ENCODE data around the gene NUP205. TPM values are rescaled to one million over a fixed set of nuclear protein-coding genes. Genes with fewer than 3 reads are reported as not detected.

NUP205 gene
- polyA plus RNA-seq, 1 donor from 2014 or later = 32.3 TPM

DNA sequence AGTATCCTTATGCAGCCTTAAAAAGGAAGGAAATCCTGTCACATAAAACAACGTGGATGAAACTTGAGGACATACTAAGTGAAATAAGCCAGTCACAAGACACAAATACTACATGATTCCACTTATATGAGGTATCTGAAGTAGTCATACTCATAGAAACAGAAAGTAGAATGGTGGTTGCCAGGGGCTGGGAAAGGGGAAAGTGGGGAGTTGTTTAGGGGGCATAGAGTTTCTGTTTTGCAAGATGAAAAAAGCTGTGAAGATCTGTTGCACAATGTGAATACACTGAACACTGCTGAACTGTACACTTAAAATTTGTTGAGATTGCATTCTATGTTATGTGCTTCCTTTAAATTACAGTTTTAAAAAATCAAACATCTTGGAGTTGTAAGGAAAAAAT lies 2.9 kb downstream of the NUP205 start:
- Histone ChIP-seq H3K4me3 (ENCODE audit: low read length) (no peak overlapping the region), H3K27ac (ENCODE audit: low read length) (no peak overlapping the region), H3K9me2 (ENCODE audit: insufficient read depth, low read length) (no peaks in the 10 kb centered on the region), H3K79me2 (replicated peaks; ENCODE audit: insufficient read depth, low read length) (peaks cover 48% of the 10 kb centered on the region), H3F3A (ENCODE audit: insufficient read depth, low read length, poor library complexity, severe bottlenecking) (peaks cover 9% of the 10 kb centered on the region), H2AFZ (ENCODE audit: low read depth, low read length) (no peak overlapping the region), H3K36me3 (ENCODE audit: insufficient read depth, low read length) (no peaks in the 10 kb centered on the region), H3K9me3 (ENCODE audit: low read length) (no peaks in the 10 kb centered on the region), H3K27me3 (ENCODE audit: insufficient read depth, low read depth, low read length) (no peaks in the 10 kb centered on the region), H4K20me1 (ENCODE audit: insufficient read depth) (no peaks in the 10 kb centered on the region), H3K9ac (ENCODE audit: low read length) (no peak overlapping the region), H3K4me2 (ENCODE audit: low read length) (no peak overlapping the region)
- TF ChIP-seq POLR2AphosphoS5 (IDR thresholded peaks at IDR 0.05) (no peak), TAF1 (IDR thresholded peaks at IDR 0.05; ENCODE audit: low read depth) (no peak), EP300 (conservative IDR thresholded peaks at IDR 0.05; ENCODE audit: poor library complexity, severe bottlenecking) (no peak), RAD21 (conservative IDR thresholded peaks at IDR 0.05) (no peak), SMC3 (conservative IDR thresholded peaks at IDR 0.05; ENCODE audit: poor library complexity) (no peak), MXI1 (conservative IDR thresholded peaks at IDR 0.05; ENCODE audit: poor library complexity, severe bottlenecking) (no peak)
- TF ChIP-seq, protein P1, sequence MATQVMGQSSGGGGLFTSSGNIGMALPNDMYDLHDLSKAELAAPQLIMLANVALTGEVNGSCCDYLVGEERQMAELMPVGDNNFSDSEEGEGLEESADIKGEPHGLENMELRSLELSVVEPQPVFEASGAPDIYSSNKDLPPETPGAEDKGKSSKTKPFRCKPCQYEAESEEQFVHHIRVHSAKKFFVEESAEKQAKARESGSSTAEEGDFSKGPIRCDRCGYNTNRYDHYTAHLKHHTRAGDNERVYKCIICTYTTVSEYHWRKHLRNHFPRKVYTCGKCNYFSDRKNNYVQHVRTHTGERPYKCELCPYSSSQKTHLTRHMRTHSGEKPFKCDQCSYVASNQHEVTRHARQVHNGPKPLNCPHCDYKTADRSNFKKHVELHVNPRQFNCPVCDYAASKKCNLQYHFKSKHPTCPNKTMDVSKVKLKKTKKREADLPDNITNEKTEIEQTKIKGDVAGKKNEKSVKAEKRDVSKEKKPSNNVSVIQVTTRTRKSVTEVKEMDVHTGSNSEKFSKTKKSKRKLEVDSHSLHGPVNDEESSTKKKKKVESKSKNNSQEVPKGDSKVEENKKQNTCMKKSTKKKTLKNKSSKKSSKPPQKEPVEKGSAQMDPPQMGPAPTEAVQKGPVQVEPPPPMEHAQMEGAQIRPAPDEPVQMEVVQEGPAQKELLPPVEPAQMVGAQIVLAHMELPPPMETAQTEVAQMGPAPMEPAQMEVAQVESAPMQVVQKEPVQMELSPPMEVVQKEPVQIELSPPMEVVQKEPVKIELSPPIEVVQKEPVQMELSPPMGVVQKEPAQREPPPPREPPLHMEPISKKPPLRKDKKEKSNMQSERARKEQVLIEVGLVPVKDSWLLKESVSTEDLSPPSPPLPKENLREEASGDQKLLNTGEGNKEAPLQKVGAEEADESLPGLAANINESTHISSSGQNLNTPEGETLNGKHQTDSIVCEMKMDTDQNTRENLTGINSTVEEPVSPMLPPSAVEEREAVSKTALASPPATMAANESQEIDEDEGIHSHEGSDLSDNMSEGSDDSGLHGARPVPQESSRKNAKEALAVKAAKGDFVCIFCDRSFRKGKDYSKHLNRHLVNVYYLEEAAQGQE (IDR thresholded peaks at IDR 0.05; ENCODE audit: borderline replicate concordance) = no peak
- TF ChIP-seq, protein P2, sequence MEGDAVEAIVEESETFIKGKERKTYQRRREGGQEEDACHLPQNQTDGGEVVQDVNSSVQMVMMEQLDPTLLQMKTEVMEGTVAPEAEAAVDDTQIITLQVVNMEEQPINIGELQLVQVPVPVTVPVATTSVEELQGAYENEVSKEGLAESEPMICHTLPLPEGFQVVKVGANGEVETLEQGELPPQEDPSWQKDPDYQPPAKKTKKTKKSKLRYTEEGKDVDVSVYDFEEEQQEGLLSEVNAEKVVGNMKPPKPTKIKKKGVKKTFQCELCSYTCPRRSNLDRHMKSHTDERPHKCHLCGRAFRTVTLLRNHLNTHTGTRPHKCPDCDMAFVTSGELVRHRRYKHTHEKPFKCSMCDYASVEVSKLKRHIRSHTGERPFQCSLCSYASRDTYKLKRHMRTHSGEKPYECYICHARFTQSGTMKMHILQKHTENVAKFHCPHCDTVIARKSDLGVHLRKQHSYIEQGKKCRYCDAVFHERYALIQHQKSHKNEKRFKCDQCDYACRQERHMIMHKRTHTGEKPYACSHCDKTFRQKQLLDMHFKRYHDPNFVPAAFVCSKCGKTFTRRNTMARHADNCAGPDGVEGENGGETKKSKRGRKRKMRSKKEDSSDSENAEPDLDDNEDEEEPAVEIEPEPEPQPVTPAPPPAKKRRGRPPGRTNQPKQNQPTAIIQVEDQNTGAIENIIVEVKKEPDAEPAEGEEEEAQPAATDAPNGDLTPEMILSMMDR (IDR thresholded peaks at IDR 0.05; ENCODE audit: poor library complexity, severe bottlenecking) = no peak

DNA sequence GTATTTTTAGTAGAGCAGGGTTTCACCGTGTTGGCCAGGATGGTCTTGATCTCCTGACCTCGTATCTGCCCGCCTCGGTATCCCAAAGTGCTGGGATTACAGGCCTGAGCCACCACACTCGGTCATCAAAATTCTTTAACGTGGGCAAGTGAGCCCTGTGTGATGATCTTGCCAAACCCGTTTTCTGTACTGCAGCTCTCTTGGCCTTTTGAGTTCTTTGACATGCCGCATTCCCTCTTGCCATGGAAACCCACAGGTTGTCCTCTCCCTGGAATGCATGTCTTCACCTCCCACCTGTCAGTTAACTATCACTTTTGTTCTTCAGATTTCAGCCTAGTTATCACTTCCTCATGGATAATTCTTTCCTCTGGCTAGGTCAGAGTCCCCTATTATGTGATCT lies 5.0 kb downstream of the NUP205 start:
- no peaks in the 10 kb centered on the region for H3K36me3 ChIP-seq (ENCODE audit: insufficient read depth, low read length)
- peaks cover 58% of the 10 kb centered on the region for H3K79me2 ChIP-seq (replicated peaks; ENCODE audit: insufficient read depth, low read length)
- no peaks in the 10 kb centered on the region for H4K20me1 ChIP-seq (ENCODE audit: insufficient read depth)
- peaks cover 9% of the 10 kb centered on the region for H3F3A ChIP-seq (ENCODE audit: insufficient read depth, low read length, poor library complexity, severe bottlenecking)
- H3K27ac ChIP-seq (ENCODE audit: low read length) = no peak overlapping the region
- H3K9me3 ChIP-seq (ENCODE audit: low read length) = no peaks in the 10 kb centered on the region
- no peak overlapping the region for H3K4me3 ChIP-seq (ENCODE audit: low read length)
- H3K9me2 ChIP-seq (ENCODE audit: insufficient read depth, low read length) = no peaks in the 10 kb centered on the region
- H2AFZ ChIP-seq (ENCODE audit: low read depth, low read length) = no peak overlapping the region
- no peak overlapping the region for H3K9ac ChIP-seq (ENCODE audit: low read length)
- no peak for TF ChIP-seq TAF1 (IDR thresholded peaks at IDR 0.05; ENCODE audit: low read depth)
- TF ChIP-seq EP300 (conservative IDR thresholded peaks at IDR 0.05; ENCODE audit: poor library complexity, severe bottlenecking) = no peak
- TF ChIP-seq RAD21 (conservative IDR thresholded peaks at IDR 0.05) = no peak
- TF ChIP-seq EZH2 (IDR thresholded peaks at IDR 0.05; ENCODE audit: borderline replicate concordance, insufficient read depth, low read length, poor library complexity, severe bottlenecking) = no peak
- TF ChIP-seq POLR2AphosphoS5 (IDR thresholded peaks at IDR 0.05) = no peak
- H3K27me3 ChIP-seq (ENCODE audit: insufficient read depth, low read depth, low read length) = no peaks in the 10 kb centered on the region
- H3K4me2 ChIP-seq (ENCODE audit: low read length) = no peak overlapping the region

DNA sequence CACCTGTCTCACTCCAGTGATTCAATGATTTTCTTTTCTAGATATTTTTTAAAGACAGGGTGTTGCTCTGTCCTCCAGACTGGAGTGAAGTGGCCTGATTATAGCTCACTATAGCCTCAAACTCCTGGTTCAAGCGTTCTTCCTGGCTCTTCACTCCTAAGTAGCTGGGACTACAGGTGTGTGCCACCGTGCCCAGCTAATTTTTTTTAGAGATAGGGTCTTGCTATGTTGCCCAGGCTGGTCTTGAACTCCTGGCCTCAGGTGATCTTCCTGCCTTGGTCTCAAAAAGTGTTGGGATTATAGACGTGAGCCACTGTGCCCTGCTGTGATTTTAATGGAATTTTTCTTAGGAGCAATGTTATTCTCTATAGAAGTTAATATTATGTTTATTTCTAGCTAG lies 14.1 kb downstream of the NUP205 start:
- Histone ChIP-seq H3K27me3 (ENCODE audit: insufficient read depth, low read depth, low read length) (no peaks in the 10 kb centered on the region), H3K4me3 (ENCODE audit: low read length) (no peak overlapping the region), H3F3A (ENCODE audit: insufficient read depth, low read length, poor library complexity, severe bottlenecking) (no peaks in the 10 kb centered on the region), H3K4me2 (ENCODE audit: low read length) (no peak overlapping the region), H3K9me2 (ENCODE audit: insufficient read depth, low read length) (no peaks in the 10 kb centered on the region), H3K9me3 (ENCODE audit: low read length) (no peaks in the 10 kb centered on the region), H3K27ac (ENCODE audit: low read length) (no peak overlapping the region), H2AFZ (ENCODE audit: low read depth, low read length) (no peak overlapping the region), H4K20me1 (ENCODE audit: insufficient read depth) (no peaks in the 10 kb centered on the region), H3K79me2 (replicated peaks; ENCODE audit: insufficient read depth, low read length) (no peaks in the 10 kb centered on the region), H3K36me3 (ENCODE audit: insufficient read depth, low read length) (no peaks in the 10 kb centered on the region), H3K9ac (ENCODE audit: low read length) (no peak overlapping the region)
- TF ChIP-seq EP300 (conservative IDR thresholded peaks at IDR 0.05; ENCODE audit: poor library complexity, severe bottlenecking) = no peak
- no peak for TF ChIP-seq RAD21 (conservative IDR thresholded peaks at IDR 0.05)
- TF ChIP-seq POLR2AphosphoS5 (IDR thresholded peaks at IDR 0.05) = no peak
